Measurements from ENCODE around the gene ARMC10. TPM values are rescaled to one million over a fixed set of nuclear protein-coding genes. Genes with fewer than 3 reads are reported as not detected.

The ARMC10 gene
- total and polyA plus RNA-seq, 9 of the 15 experiments (the other 6 are each of a cell fraction or from before 2014, with no cell fraction given): 17.0 to 113 (median 72.6) TPM

- Histone ChIP-seq H3K79me2 (ENCODE audit: control insufficient read depth, insufficient read depth, low read length) (peaks cover 6% of the 10 kb centered on the region; the same call in 1 of the 3 replicates), H3K4me3 (no peak overlapping the region), H4K20me1 (replicated peaks; ENCODE audit: control insufficient read depth, insufficient read depth, low read length) (no peaks in the 10 kb centered on the region), H3K9me1 (ENCODE audit: control insufficient read depth, insufficient read depth, low read length) (no peaks in the 10 kb centered on the region), H3K36me3 (ENCODE audit: control insufficient read depth, insufficient read depth, low read length) (peaks cover 19% of the 10 kb centered on the region), H3K9ac (ENCODE audit: insufficient read depth in 1 of 2, low read depth in 2 of 2, low read length in 2 of 2) (no peak overlapping the region), H3K27ac (ENCODE audit: extremely low read depth, low read depth, low read length) (no peak overlapping the region), H3K9me3 (replicated peaks; ENCODE audit: control insufficient read depth, insufficient read depth, low read depth, low read length) (no peaks in the 10 kb centered on the region), H2AFZ (ENCODE audit: low read depth, low read length) (no peak overlapping the region), H3K4me2 (ENCODE audit: insufficient read depth, low read length) (no peak overlapping the region), H3K27me3 (ENCODE audit: control insufficient read depth in 2 of 2, insufficient read depth in 2 of 2, low read length in 2 of 2) (no peaks in the 10 kb centered on the region), H3K4me1 (replicated peaks in 1 of 2; ENCODE audit: control insufficient read depth in 2 of 2, insufficient read depth in 2 of 2, low read length in 2 of 2) (peaks cover 2 to 8% of the 10 kb centered on the region in 2 experiments; a peak in 3 of 5 replicates)
- intact Hi-C loops (cut with micrococcal nuclease) (no loop called here), in situ Hi-C loops (cut with MboI) (no loop called here)
- BruUV-seq (replicated peaks): no TSS peak
- no peak for FAIRE-seq
- ChIA-PET POLR2A (interaction anchor here (1.4 to 1.8 kb wide), 2 partner anchors 9 kb away, joined by 3 to 14 read pairs; no protein-coding TSS in a partner anchor), CTCF (ENCODE audit: low intra/inter-chr PET ratio) (no interaction called here)
- ATAC-seq: peak; percentile 39; the same call in 1 of the 3 replicates
- TF ChIP-seq ZNF184 (CRISPR knock-in tag; IDR thresholded peaks at IDR 0.05): no peak
- peak; percentile 43; the same call in 1 of the 2 replicates for TF ChIP-seq PKNOX1 (IDR thresholded peaks at IDR 0.05)
- no peak for DNase-seq (ENCODE audit: extremely low read depth in 1 of 4, low spot score in 3 of 4)
- 54% methylated on average over 6 of the region's 6 CpGs for WGBS (ENCODE audit: insufficient coverage, low coverage, missing lambda C conversion rate)
These were observed 55.0 kb downstream of the ARMC10 start for GRCh38 chr7:103129702-103130549.

Measured in K562 (cell line).